GM20000 (cell line): Measurements from ENCODE around the gene RAB24.

Experiments used
- DNase-seq: peaks from one replicate; pipeline ENCODE4 v3.0.0; 2012; ENCODE audit warnings: low spot score
- TF ChIP-seq, protein P1 (sequence below): IDR thresholded peaks from 2 replicates; pipeline ENCODE4 v1.5.1; 2012; ENCODE audit warnings: mild to moderate bottlenecking, control low read depth; ENCODE audit errors: extremely low read depth, missing control alignments

Gene RAB24

DNA sequence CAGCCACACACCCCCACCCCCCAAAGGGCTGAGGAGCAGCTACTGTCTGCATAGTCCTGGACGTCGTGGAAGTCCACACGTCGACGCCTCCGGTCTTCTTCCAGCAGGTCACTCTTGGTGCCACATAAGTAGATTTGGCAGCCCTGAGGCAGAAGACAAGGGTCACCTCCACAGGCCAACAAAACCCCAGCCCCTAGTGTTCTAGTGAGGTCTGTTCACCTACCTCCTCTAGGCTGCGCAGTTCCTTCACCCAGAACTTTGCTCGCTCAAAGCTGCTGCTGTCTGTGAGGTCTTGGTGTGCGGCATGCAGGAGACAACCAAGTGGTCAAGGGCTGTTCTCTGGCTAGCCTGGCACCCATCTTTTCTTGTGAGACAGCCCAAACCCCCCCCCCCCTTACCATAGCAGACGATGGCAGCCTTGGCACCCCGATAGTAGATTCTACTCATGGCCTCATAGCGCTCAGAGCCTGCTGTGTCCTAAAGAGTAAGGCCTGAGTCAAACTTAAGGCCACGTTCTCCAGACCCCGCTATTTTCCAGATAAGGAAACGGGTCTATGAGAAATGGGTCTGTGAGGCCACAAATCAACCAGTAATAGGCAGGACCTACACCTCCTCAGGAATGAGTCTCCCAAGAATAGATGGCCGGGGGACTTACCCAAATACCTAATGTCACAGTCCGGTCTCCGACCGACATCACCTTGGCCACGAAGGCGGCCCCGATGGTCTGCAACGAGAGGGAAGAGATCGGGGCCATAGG, 987 bp downstream of the RAB24 start:
- DNase-seq: no peak
- TF ChIP-seq, protein P1, sequence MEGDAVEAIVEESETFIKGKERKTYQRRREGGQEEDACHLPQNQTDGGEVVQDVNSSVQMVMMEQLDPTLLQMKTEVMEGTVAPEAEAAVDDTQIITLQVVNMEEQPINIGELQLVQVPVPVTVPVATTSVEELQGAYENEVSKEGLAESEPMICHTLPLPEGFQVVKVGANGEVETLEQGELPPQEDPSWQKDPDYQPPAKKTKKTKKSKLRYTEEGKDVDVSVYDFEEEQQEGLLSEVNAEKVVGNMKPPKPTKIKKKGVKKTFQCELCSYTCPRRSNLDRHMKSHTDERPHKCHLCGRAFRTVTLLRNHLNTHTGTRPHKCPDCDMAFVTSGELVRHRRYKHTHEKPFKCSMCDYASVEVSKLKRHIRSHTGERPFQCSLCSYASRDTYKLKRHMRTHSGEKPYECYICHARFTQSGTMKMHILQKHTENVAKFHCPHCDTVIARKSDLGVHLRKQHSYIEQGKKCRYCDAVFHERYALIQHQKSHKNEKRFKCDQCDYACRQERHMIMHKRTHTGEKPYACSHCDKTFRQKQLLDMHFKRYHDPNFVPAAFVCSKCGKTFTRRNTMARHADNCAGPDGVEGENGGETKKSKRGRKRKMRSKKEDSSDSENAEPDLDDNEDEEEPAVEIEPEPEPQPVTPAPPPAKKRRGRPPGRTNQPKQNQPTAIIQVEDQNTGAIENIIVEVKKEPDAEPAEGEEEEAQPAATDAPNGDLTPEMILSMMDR: no peak

DNA sequence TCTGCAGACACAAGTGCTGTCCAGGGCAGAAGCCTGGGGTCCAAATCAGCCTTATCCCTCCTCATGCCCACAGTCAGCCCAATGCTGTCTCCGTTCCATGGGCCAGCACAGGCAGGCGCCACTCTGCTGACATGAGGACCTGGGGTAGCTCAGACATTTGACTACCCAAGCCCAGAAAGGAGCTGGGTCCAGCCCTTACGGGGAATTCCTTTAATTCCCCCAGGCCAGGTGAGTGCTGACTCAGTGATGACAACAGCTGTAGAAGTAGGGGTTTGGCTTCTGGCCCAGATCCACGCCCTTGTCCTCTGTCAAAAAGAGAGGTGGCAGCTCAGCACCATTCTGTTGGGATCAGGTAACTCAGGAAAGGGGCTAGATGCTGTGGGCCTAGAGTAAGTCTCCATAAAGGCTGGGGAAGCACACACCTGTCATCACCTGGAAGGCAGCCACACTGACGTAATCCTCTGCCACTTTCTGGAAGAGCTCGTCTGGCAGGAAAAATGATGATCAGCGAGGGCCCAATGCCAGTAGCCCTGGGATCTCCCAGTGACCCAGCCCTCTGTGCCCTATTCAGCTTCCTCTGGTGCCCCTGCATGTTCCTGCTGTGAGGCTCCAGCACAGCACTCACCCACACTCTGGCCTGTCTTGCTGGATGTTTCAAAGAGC, 1.9 kb downstream of the RAB24 start:
- DNase-seq: no peak
- TF ChIP-seq, protein P1: no peak

DNA sequence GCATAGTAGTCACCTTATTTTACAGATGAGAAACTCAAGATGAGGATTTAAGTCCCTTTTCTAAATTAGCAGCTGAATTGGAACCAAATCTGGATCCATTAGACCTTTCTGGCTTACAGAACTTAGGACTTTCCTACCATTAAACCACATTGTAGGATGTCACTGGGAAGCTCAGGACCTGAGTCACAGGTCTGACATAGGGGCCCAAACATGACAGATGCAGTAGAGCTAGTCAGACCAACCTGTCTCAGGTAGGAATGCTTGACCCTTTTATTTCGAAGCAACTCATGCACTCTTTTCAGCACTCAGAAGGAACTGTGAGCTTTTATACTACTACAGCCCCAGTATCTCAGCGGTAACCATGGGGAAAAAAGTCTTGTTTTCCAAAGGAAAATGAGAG, 2.6 kb downstream of the RAB24 start:
- no peak for DNase-seq
- TF ChIP-seq, protein P1: no peak

DNA sequence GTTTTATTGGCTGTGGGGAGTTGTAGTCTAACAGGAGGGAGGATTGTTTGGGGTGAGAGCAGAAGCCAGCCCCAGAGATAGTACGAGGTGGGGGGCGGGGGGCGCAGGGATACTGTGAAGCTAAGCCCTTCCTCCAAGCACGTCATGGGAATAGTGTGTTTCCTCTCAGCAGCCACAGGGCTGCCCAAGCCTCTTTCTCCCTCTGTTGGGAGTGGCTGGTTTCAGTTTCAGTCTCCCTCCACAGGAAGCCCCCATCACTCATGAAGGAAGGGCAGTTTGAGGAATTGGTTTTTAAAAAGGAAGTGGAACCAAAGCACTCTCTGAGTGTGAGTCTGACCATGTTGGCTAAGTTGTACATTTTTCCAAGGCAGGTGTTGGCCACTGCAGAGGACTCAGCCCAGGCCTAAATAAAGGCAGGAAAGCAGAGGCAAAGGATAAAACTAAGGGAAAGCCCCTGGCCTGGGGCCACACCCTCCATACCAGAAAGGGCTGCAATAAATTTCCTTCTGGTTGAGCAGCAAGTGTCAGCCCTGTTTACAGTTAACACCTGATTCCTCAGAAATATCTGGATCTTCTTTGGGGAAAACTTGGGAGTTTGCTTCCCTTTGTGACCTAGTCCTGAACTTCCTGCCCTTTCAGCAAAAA, 3.2 kb downstream of the RAB24 start:
- TF ChIP-seq, protein P1: no peak
- peak; percentile 60 for DNase-seq

DNA sequence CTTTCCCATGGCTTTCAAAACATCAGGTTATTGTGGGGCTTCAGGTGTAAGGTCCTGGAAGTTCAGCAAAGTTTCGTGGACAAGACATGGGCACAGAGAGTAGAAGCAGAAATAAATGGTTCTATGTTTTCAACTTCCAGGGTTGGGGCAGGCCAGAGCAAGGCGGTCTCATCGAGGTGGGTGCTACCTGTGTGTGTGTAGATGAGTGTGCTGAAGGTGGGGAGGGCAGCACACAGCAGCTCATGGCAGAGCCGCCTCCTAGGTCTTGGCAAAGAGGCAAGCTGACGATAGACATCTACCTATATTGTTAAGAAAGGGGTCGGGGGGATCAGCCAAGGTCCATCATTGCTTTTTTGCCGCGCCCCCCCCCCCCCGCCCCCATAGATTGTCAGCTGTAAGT, 3.8 kb downstream of the RAB24 start:
- TF ChIP-seq, protein P1: no peak
- DNase-seq: no peak

DNA sequence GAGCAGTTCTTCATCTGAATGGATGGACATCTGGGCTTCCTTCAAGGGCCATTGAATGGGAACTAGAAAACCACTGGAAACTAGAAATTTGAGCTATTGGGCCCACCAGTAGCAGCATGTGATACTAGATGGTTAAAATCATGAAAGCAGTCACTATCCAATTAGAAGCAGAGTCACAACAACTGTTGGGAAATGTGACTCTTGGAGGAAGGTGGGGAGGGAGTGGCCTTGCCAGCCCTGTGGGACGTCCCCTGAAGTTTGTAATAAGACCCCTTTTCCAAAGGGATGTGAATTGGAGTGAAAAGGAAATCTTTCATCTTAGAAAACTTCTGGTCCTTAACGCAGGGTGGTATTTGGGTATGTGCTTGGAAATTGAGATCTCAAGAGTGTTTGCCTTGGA, 5.6 kb downstream of the RAB24 start:
- TF ChIP-seq, protein P1: no peak
- DNase-seq: no peak

DNA sequence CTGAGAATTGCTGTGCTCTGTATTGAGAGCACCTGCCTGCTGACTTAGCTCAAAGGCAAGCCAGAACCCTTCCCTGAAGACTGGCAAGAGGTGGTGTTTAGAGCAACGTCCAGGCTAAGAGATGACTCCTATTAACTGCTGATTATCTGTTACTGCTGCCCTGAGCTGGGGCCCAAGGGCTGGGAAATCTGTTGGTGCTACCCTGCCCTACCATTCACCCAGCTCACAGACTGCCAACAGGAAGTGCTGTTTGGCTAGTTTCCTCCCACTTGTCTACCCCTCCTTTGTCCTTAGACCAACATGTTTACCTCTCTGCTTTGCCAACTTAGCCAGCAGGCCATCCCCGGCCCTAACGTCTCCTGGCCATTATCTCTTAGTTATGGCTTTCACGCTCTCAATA, 6.9 kb downstream of the RAB24 start:
- TF ChIP-seq, protein P1: no peak
- DNase-seq: no peak
